ENCODE data around the gene CRYZL1. TPM values are rescaled to one million over a fixed set of nuclear protein-coding genes. Genes with fewer than 3 reads are reported as not detected.

Gene CRYZL1
- total RNA-seq, 1 donor from 2014 or later: 38.6 TPM

DNA sequence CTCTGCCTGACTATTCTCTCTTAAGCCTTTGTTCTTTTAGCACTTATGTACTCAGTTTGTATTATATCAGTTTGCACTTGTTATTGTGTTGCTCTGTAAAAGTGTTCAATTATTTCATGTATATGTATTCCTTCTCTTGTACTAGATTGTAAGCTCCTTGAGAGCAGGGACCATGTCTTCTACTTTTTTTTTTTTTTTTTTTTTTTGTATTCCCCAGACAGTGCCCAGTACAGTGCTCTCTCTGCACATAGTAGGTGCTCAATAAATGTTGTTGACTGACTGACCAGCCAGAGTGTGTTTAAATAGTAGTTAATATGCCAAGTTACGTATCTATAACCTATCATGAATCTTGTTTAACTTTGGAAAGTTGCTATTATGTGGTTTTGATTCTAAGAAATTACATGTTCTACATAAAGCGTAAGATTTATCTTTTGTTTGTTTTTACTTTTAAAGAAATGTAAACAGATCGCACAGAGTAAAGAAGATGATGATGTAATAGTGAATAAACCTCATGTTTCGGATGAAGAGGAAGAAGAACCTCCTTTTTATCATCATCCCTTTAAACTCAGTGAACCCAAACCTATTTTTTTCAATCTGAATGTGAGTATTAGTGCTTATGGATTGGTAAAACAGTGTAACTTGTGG is 82.6 kb downstream of the CRYZL1 start:
- DNase-seq: no peak

DNA sequence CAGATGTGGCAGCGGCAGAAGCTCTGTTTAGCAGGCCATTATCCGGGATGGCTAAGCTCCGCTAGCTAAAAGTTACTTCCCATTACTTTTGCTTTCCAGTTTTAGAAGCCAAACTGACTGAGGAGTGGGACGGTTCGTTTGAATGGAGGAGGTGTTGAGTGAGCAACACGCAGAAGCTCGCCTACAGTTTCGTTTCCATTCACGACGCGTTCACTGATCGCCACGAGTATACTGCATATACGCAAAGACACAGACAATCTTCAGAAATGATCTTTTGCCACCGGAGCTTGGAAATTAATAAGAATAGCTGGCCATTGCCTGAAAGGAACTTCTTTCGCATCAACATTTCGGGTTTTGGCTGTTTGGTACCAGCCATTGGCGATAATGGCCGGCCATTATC is 84.1 kb downstream of the CRYZL1 start:
- no peak for DNase-seq

DNA sequence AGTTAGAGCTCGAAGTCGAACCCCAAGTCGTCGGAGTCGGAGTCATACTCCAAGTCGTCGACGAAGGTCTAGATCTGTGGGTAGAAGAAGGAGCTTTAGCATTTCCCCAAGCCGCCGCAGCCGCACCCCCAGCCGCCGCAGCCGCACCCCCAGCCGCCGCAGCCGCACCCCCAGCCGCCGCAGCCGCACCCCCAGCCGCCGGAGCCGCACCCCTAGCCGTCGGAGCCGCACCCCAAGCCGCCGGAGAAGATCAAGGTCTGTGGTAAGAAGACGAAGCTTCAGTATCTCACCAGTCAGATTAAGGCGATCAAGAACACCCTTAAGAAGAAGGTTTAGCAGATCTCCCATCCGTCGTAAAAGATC is 86.6 kb downstream of the CRYZL1 start:
- no peak for DNase-seq

DNA sequence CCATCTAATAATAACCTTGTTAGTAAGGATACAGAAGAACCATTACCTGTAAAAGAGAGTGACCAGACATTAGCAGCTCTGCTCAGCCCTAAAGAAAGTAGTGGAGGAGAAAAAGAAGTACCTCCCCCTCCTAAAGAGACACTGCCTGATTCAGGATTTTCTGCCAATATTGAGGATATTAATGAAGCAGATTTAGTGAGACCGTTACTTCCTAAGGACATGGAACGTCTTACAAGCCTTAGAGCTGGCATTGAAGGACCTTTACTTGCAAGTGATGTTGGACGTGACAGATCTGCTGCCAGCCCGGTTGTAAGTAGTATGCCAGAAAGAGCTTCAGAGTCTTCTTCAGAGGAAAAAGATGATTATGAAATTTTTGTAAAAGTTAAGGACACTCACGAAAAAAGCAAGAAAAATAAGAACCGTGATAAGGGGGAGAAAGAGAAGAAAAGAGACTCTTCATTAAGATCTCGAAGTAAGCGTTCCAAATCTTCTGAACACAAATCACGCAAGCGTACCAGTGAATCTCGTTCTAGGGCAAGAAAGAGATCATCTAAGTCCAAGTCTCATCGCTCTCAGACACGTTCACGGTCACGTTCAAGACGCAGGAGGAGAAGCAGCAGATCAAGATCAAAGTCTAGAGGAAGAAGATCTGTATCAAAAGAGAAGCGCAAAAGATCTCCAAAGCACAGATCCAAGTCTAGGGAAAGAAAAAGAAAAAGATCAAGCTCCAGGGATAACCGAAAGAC is 87.1 kb downstream of the CRYZL1 start:
- DNase-seq: no peak

DNA sequence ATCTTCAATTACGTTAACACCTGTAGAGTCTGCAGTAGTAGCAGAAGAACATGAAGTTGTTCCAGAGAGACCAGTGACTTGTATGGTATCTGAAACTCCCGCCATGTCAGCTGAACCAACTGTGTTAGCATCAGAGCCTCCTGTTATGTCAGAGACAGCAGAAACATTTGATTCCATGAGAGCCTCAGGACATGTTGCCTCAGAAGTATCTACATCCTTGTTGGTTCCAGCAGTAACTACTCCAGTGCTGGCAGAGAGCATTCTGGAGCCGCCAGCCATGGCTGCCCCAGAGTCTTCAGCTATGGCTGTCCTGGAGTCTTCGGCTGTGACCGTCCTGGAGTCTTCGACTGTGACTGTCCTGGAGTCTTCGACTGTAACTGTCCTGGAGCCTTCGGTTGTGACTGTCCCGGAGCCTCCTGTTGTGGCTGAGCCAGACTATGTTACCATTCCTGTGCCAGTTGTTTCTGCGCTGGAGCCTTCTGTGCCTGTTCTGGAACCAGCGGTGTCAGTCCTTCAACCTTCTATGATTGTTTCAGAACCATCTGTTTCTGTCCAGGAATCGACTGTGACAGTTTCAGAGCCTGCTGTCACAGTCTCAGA is 88.4 kb downstream of the CRYZL1 start:
- no peak for DNase-seq

DNA sequence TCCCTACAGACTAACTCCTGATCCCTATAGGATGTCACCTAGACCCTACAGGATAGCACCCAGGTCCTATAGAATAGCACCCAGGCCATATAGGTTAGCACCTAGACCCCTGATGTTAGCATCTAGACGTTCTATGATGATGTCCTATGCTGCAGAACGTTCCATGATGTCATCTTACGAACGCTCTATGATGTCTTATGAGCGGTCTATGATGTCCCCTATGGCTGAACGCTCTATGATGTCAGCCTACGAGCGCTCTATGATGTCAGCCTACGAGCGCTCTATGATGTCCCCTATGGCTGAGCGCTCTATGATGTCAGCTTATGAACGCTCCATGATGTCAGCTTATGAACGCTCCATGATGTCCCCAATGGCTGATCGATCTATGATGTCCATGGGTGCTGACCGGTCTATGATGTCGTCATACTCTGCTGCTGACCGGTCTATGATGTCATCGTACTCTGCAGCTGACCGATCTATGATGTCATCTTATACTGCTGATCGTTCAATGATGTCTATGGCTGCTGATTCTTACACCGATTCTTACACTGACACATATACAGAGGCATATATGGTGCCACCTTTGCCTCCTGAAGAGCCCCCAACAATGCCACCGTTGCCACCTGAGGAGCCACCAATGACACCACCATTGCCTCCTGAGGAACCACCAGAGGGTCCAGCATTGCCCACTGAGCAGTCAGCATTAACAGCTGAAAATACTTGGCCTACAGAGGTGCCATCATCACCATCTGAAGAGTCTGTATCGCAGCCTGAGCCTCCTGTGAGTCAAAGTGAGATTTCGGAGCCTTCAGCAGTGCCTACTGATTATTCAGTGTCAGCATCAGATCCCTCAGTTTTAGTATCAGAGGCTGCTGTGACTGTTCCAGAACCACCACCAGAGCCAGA is 89.2 kb downstream of the CRYZL1 start:
- DNase-seq: no peak

DNA sequence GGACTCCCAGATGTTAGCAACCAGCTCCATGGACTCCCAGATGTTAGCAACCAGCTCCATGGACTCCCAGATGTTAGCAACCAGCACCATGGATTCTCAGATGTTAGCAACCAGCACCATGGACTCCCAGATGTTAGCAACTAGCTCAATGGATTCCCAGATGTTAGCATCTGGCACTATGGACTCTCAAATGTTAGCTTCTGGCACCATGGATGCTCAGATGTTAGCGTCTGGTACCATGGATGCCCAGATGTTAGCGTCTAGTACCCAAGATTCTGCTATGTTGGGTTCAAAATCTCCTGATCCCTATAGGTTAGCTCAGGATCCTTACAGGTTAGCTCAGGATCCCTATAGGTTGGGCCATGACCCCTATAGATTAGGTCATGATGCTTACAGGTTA is 89.9 kb downstream of the CRYZL1 start:
- no peak for DNase-seq

DNA sequence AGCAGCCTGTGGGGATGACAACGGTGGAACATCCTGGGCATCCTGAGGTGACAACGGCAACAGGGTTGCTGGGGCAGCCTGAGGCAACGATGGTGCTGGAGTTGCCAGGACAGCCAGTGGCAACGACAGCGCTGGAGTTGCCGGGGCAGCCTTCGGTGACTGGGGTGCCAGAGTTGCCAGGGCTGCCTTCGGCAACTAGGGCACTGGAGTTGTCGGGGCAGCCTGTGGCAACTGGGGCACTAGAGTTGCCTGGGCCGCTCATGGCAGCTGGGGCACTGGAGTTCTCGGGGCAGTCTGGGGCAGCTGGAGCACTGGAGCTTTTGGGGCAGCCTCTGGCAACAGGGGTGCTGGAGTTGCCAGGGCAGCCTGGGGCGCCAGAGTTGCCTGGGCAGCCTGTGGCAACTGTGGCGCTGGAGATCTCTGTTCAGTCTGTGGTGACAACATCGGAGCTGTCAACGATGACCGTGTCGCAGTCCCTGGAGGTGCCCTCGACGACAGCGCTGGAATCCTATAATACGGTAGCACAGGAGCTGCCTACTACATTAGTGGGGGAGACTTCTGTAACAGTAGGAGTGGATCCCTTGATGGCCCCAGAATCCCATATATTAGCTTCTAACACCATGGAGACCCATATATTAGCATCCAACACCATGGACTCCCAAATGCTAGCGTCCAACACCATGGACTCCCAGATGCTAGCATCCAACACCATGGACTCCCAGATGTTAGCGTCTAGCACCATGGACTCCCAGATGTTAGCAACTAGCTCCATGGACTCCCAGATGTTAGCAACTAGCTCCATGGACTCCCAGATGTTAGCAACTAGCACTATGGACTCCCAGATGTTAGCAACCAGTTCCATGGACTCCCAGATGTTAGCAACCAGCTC is 90.5 kb downstream of the CRYZL1 start:
- DNase-seq: no peak

DNA sequence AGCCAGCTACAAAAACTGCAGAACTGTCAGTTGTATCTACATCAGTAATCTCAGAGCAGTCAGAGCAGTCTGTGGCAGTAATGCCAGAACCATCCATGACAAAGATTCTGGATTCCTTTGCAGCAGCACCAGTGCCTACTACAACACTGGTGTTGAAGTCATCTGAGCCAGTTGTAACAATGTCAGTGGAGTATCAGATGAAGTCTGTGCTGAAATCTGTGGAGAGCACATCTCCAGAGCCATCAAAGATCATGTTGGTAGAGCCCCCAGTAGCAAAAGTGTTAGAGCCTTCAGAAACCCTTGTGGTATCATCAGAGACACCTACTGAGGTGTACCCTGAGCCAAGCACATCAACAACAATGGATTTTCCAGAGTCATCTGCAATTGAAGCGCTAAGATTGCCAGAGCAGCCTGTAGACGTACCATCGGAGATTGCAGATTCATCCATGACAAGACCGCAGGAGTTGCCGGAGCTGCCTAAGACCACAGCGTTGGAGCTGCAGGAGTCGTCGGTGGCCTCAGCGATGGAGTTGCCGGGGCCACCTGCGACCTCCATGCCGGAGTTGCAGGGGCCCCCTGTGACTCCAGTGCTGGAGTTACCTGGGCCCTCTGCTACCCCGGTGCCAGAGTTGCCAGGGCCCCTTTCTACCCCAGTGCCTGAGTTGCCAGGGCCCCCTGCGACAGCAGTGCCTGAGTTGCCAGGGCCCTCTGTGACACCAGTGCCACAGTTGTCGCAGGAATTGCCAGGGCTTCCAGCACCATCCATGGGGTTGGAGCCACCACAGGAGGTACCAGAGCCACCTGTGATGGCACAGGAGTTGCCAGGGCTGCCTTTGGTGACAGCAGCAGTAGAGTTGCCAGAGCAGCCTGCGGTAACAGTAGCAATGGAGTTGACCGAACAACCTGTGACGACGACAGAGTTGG is 91.4 kb downstream of the CRYZL1 start:
- DNase-seq: no peak

DNA sequence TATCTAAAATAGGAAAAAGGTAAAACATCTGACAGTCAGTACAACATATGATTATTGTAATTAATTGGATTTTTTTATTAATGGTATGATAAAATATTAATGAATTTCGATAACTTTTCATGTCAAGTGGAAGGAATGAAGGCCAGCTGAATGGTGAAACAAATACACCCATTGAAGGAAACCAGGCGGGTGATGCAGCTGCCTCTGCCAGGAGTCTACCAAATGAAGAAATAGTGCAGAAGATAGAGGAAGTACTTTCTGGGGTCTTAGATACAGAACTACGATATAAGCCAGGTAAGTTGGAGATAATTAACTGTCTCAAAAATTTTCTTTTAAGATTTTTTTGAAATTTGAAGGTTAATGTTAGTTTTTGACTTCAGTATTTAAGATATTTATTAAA is 95.5 kb downstream of the CRYZL1 start:
- DNase-seq: no peak

DNA sequence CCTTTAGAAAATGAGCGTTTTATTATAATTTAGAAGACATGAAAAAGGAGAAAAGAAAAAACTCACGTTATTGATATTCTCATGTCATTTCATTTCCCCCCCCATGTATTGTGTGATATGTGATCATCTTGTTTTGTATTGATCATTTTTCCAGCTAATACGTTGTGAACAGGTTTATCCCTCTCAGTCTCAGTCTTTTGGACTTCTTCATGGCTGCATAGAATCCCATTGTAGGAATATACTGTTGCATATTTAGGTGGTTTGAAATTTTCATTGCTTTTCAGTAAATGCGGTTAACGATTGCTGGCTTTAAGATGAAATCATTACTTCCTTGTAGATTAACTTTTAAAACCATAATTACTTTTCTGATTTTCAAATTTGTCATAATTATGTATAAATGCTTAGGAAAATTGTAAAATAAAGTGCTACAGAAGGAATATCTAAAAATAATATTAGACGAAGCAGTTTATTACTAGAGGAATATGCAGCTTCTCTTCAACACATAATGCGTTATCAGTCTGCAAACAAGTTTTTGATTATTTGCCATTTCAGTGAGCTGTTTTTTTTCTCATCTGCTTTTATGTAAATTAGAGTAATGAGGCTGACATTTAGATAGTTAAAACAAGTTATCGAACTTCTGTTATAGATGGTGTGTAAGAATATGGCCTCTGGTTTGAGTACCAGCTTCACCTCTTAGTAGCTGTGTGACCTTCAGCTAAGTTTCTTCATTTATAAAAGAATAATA is 96.9 kb downstream of the CRYZL1 start:
- no peak for DNase-seq

DNA sequence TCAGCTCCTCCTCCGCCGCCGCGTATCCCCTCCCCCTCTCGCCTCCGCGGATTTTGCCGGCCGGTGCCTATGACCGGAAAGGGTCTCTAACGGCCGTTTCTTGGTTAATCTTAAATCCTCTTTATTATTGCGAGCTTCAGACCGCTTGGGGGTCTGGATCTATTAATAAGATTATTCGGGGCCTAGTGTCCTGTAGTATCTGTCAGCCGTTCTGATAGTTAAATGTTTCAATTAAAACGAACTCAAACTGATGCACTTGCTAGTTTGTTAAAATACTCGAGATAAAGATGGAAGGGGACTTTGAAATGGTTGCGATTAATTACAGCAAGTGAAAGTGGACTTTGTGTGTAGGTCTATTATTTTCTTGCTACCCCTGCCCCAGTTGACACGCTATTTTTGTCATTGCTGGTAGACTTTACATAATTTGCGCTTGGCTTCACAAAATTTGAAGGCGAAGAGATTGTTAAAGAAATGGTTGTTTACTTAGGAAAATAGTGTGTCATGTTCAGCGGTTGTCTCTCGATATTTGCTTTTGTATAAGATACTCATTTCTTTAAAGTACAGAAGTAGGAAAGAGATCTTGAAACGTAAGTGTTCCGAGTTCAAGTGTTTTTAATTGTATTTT is 97.9 kb downstream of the CRYZL1 start:
- no peak for DNase-seq

DNA sequence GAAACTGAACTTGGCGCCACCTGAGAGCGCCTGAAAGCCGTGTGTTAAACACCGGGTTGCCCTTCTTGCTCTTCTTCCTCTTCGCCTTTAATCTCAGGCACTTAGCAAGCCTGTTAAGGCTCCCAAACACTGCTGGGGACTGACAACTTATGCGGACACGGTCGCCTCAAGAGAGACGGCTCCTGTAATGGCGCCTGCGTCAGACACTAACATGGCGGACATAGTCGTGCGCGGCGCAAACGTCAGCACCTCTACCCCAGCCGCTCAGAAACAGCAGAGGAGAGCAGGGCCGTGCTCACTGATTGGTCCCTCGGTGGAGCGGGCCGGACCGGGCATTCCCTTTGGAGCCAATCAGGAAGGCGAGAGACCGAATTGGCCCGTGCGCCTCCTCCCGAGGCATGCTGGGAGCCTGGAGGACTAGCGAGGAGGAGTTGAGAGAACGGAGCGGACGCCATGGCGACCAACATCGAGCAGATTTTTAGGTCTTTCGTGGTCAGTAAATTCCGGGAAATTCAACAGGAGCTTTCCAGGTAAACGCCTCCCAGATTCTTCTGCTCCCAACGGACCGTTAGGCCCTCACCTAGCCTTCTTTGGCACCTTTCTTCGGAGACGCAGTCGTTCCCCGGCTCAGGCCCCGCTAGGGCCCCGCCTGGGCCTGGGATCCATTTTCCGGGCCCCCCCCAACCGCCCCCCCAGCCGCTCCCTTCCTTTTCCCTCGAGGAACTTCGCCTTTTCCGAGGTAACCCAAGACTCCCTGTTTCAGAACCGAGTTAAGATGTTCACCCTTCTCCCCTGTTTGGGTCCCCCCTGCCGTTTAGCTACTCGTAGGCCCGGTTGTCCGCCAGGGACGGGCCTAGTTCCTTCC is 98.7 kb downstream of the CRYZL1 start, which contains the start of gene SON:
TSS of gene SON (plus strand) at position 399 of the 865 bp plus-strand sequence. CDS start at position 454, 55 bp downstream.
- DNase-seq: peak; percentile 99

DNA sequence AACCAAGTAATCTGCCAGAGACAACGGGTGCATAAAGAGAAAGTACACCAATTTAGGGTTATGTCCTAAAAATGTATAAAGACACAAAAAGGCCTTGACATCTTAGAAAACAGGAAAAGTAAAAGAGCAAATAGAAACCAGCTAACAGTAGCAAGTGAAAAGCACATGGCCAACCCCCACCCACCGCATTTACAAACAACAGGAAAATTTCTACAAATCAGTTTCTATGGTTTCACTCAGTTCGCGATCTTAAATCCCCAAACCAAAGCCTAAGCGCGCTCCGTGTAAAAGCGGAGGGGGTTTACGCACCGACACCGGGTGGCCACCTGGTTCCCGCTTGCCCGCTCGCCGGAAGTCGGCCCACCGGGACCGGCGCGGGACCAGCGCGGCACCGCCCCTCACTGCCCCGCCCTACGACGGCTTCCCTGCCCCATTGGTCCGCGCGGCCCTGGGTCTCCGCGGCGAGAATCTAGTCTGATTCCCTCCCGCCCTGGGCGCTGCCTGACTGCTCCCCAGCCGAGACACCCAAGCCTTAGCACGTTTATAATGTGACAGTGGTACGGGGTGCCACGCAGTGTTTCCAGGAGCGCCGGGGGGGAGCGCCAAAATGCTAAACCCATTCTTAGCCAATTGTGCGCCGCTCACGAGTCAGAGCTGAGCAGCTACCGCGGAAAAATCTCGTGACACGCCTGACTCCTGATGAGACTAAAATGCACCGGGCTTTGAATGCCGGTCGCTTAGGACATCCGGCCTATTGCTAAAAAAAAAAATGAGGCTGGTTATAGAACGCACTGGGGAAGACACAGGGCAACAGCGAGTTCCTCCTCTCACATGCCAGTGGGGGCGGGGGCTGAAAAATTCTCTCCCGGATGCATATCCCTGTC is 99.5 kb downstream of the CRYZL1 start, which contains the start of gene GART:
TSS of gene GART (minus strand) at position 362 of the 884 bp plus-strand sequence. CDS start 2,802 bp downstream, outside the sequence.
- peak; percentile 88 for DNase-seq

DNA sequence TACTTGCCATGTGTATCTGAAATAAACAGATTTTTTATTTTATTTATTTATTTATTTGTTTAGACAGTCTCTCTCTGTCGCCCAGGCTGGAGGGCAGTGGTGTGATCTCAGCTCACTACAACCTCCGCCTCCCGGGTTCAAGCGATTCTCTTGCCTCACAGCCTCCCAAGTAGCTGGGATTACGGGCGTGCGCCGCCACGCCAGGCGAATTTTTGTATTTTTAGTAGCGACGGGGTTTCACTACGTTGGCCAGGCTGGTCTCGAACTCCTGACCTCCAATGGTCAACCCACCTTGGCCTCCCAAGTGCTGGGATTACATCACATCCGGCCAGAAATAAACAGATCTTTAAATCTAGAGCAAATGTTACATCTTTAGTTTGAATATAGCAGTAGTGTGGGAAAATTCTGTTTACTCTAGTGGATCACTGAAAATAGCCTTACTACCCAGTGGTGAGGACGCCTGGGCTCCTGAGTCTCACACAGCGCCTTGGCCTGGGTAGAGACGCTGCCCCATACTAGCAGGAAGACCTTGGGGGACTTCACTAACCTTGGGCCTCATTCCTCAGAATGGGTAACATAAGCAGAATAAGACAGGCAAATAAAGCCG is 100.3 kb downstream of the CRYZL1 start:
- DNase-seq: no peak

DNA sequence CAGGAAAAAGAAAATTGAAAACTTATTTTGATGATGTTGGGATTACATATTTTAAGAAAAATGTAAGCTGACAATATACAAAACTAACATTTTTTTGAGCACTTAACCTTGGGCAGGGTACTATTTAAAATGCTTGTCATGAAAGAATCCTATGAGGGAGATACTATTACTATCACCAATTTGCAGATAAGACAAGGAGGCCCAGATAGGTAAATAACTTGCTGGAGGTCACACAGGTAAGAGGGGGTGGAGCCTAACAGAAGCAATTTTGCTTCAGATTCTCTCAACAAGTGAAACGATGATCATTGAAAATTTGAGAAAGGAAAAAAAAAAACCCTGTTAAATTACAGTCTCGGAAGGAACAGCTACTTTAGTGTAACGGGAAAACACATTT is 100.8 kb downstream of the CRYZL1 start:
- no peak for DNase-seq
